Activated CD8-positive, alpha-beta T cell treated with anti-CD3 and anti-CD28 coated beads, Interleukin-2, amount 10 ng/mL, durations not matched to agents 7 days and 5 days (primary cell): ENCODE data around the gene ULBP1. TPM values are rescaled to one million over a fixed set of nuclear protein-coding genes. Genes with fewer than 3 reads are reported as not detected.
A peak's percentile ranks its signal among the peaks of the same experiment; 100 is the strongest.
"Not testable (repeated sequence)": the region's sequence is repeated elsewhere in the genome, so short reads cannot be mapped to it uniquely, and the experiment has no call there.

ENCODE experiments used
- ATAC-seq: fragments of 150-1000 bp; cut with Tn5 transposase; one replicate; pipeline ENCODE4 v1.10.0; 2021; ENCODE audit warnings: moderate library complexity
- CTCF ChIA-PET: fragments of 350-600 bp; sonication (Branson Sonifier 250); formaldehyde crosslinking; loops from one replicate; lab custom pipeline; 2021; ENCODE audit warnings: antibody characterized with exemption; lab: Charles Lee
- POLR2A ChIA-PET: fragments of 350-600 bp; sonication (Branson Sonifier 250); formaldehyde crosslinking; loops from one replicate; lab custom pipeline; 2021; ENCODE audit warnings: antibody characterized with exemption; lab: Charles Lee
- DNase-seq: peaks from one replicate; pipeline ENCODE4 v3.0.0-alpha.2; 2020
- H3K27ac Mint-ChIP-seq: one replicate; pipeline ENCODE4 v1.8.0; 2021; ENCODE audit warnings: mild to moderate bottlenecking, mixed read lengths
- H3K27me3 Mint-ChIP-seq: one replicate; pipeline ENCODE4 v1.8.0; 2021; ENCODE audit warnings: low read depth, mixed read lengths
- H3K36me3 Mint-ChIP-seq: one replicate; pipeline ENCODE4 v1.8.0; 2021; ENCODE audit warnings: low read depth, mixed read lengths
- H3K4me1 Mint-ChIP-seq: one replicate; pipeline ENCODE4 v1.8.0; 2021; ENCODE audit warnings: low read depth, mixed read lengths
- H3K4me3 Mint-ChIP-seq: one replicate; pipeline ENCODE4 v1.8.0; 2021; ENCODE audit warnings: mild to moderate bottlenecking, mixed read lengths
- H3K9me3 Mint-ChIP-seq: one replicate; pipeline ENCODE4 v1.8.0; 2022; ENCODE audit warnings: mixed read lengths; ENCODE audit not compliant: insufficient read depth
- total RNA-seq, 2 experiments: library from RNA; stranded (reverse); gene quantifications; one replicate each; pipeline ENCODE4 v1.2.3, GENCODE V29; 2021

The ULBP1 gene
- total RNA-seq, 2 experiments from 2014 or later = 0.65 to 0.71 TPM

DNA sequence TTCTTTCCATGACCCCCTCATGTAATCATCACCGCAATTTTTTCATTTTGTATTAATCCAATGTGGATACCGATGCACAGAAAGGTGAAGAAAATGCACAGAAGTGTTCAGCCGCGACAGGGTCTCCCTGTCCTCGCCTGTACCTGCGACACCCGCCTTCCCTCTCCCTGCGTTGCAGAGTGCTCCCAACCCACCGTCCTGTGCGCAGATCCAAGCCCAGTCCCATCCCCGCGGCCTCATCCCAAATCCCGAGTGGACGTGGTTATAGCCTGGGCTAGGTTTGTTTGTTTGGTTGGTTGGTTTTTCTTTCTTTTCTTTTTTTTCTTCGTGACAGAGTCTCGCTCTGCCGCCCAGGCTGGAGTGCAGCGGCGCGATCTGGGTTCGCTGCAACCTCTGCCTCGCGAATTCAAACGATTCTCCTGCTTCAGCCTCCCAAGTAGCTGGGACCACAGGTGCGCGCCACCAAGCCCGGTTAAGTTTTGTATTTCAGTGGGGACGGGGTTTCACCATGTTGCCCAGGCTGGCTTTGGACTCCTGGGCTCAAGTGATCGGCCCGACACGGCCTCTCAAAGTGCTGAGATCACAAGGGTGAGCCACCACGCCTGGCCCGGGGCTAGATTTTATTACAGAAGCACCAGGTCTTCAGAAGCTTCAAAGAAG lies 40.3 kb upstream of the ULBP1 start:
- H3K27me3 Mint-ChIP-seq = peaks cover 73% of the 10 kb centered on the region
- peaks cover 30% of the 10 kb centered on the region for H3K4me1 Mint-ChIP-seq
- DNase-seq (no peak), ATAC-seq (peak; percentile 24)
- peak overlapping the region; percentile 71 for H3K4me3 Mint-ChIP-seq
- H3K27ac Mint-ChIP-seq = no peak overlapping the region
- no peaks in the 10 kb centered on the region for H3K9me3 Mint-ChIP-seq
- ChIA-PET CTCF (interaction anchor here (0.6 to 2.8 kb wide), 6 partner anchors 57 to 91 kb away, joined by 3 to 12 read pairs (median 4); no protein-coding TSS in a partner anchor), POLR2A (no interaction called here)
- H3K36me3 Mint-ChIP-seq = no peaks in the 10 kb centered on the region

DNA sequence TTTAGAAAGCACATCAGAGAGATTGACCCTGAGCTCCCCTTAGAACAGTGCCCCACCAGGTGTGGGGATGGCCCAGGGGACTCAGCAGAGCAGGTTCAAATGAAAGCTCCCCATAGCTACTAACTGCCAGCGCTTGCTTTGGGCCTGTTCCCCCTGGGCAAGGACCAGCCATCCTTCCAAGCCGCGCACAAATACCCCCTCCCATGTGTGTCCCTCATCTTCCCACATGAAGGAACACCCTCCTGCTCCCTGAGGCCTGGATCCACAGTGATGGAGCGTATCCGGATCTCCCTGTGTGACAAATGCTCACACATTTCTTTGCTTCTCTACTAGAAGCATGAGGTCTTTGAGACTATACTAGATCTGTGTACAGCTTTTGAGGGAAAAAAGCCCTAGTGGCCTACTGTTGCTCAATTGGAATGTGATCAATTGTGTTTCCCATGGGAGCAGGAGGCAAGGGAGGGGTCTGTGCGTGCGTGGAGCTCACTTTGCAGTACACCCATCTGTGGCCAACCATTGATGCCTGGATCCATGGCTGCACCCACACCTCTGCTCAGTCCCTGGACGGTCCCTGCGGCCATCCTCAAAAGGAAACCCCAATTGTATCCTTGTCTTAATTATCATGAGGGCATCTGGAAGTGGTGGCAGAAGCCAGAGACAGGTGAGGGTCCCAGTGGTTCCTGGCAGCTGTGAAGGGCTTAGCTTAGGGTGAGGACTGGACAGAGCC lies 39.4 kb upstream of the ULBP1 start:
- H3K27me3 Mint-ChIP-seq = peaks cover 79% of the 10 kb centered on the region
- H3K27ac Mint-ChIP-seq = no peak overlapping the region
- H3K36me3 Mint-ChIP-seq = no peaks in the 10 kb centered on the region
- H3K4me3 Mint-ChIP-seq = no peak overlapping the region
- peaks cover 30% of the 10 kb centered on the region for H3K4me1 Mint-ChIP-seq
- no peaks in the 10 kb centered on the region for H3K9me3 Mint-ChIP-seq
- ATAC-seq = no peak
- DNase-seq = no peak
- CTCF ChIA-PET = interaction anchor here (0.6 to 2.8 kb wide), 8 partner anchors 10 to 92 kb away, joined by 3 to 12 read pairs (median 4); no protein-coding TSS in a partner anchor
- POLR2A ChIA-PET = interaction anchor here (1.0 kb wide), 1 partner anchor 47 kb away, joined by 3 read pairs; no protein-coding TSS in a partner anchor

DNA sequence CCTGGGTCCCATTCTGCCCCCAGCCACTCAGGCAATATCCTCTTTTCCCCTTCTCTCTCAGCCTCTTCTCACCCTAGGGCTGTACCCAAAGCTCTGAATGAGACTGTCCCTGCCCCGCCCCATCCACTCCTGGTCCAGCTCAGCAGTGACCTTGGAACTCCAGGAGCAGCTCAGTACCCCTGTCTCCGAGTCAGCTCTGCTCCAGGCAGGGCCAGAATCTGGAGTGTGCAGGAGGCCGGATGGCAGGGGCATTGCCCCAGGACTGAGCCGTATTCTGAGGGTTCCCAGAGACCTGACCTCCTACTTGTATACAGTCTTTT lies 38.9 kb upstream of the ULBP1 start:
- H3K4me1 Mint-ChIP-seq = peaks cover 30% of the 10 kb centered on the region

DNA sequence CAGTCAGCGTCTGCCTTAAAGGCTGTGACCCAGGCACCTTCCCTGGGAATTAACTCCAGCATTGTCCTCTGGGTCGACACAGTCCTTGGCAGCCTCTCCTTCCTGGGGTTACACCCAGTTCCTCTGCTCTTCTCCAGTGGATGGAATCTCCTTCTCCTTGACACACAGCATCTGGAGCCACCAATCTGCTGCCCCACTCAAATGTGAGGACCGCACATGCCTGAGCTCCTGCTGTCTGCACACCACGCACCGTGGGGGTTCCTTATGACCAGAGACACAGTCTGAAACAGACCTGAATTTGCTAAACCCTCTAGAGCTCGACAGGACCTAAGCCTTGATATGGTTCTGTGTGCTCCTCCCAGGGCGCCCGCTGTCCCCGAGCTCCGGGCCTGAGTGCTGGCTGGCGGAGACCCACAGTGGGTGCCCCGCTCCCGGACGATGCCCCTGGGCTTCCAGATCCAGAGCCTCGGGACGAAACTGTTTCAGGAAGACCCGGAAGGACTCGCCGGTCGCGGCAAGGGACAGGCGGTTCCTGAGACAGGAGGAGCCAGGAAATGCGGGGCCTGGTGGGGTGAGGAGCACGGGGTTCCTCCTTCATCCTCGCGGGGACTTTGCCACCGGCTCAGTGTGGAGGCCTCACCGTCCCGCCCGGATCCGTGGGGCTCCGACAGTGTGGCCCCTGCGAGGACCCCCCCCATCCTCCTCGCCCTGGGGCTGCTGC lies 38.3 kb upstream of the ULBP1 start:
- no peak overlapping the region for H3K27ac Mint-ChIP-seq
- H3K4me1 Mint-ChIP-seq = peaks cover 30% of the 10 kb centered on the region
- no peak overlapping the region for H3K4me3 Mint-ChIP-seq
- POLR2A ChIA-PET = interaction anchor here (1.0 kb wide), 1 partner anchor 48 kb away, joined by 3 read pairs; no protein-coding TSS in a partner anchor
- ATAC-seq (peak; percentile 16), DNase-seq (no peak)
- no peaks in the 10 kb centered on the region for H3K9me3 Mint-ChIP-seq
- CTCF ChIA-PET = interaction anchor here (0.9 to 2.8 kb wide), 3 partner anchors 85 to 93 kb away, joined by 3 to 12 read pairs (median 3); no protein-coding TSS in a partner anchor
- H3K36me3 Mint-ChIP-seq = no peaks in the 10 kb centered on the region
- peaks cover 85% of the 10 kb centered on the region for H3K27me3 Mint-ChIP-seq

More for the DNA sequence above, 38.9 kb upstream of the ULBP1 start:
- H3K4me3 Mint-ChIP-seq = no peak overlapping the region
- H3K27ac Mint-ChIP-seq = no peak overlapping the region
- DNase-seq (no peak), ATAC-seq (no peak)
- H3K9me3 Mint-ChIP-seq = no peaks in the 10 kb centered on the region
- CTCF ChIA-PET = interaction anchor here (0.8 to 2.8 kb wide), 4 partner anchors 11 to 92 kb away, joined by 3 to 12 read pairs (median 4); no protein-coding TSS in a partner anchor
- H3K27me3 Mint-ChIP-seq = peaks cover 84% of the 10 kb centered on the region
- no peaks in the 10 kb centered on the region for H3K36me3 Mint-ChIP-seq
- POLR2A ChIA-PET = interaction anchor here (1.0 kb wide), 1 partner anchor 47 kb away, joined by 3 read pairs; no protein-coding TSS in a partner anchor

DNA sequence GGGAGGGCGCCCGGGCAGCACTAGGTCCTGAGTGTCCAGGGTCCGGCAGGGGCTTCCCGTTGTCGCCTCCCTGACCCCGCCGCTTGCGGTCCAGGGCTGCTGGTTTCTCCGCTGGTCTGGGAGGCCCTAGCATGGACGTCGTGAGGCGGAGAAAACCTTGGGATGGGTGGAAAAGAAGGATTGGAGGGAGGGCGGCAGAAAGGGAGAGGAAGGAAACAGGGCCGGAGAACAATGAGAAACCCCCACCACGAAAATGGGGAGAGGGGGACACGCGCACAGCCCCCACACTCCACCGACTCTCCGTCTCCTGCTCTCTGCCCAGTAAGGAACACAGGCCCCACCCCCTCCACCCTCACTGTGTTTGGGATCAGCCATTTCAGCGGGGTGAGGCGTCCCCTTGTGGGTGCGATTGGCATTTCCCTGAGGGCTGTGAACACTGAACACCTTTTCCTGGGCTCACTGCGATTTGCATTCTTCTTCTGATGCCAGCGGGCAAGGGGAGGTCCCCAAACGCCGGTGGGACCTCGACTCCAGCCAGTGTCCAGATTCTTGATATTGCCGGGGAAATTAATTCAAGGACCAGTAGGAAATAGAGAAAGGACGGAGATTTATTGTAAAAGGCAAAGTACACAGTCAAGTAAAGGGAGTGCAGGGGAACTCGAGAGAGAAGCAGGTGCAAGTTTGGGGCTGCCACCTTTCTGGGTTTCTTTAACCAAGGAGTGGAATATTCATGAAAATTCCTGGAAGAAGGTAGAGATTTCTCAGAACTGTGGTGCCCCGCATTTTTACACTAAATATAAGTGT lies 37.6 kb upstream of the ULBP1 start:
- Mint-ChIP-seq H3K9me3 (no peaks in the 10 kb centered on the region), H3K4me3 (peak overlapping the region; percentile 15), H3K27ac (no peak overlapping the region), H3K4me1 (peaks cover 30% of the 10 kb centered on the region), H3K36me3 (no peaks in the 10 kb centered on the region), H3K27me3 (peaks cover 85% of the 10 kb centered on the region)
- ATAC-seq (peak; percentile 75), DNase-seq (peak; percentile 82)
- ChIA-PET POLR2A (no interaction called here), CTCF (interaction anchor here (1.0 to 2.8 kb wide), 3 partner anchors 86 to 94 kb away, joined by 3 to 12 read pairs (median 3); no protein-coding TSS in a partner anchor)

DNA sequence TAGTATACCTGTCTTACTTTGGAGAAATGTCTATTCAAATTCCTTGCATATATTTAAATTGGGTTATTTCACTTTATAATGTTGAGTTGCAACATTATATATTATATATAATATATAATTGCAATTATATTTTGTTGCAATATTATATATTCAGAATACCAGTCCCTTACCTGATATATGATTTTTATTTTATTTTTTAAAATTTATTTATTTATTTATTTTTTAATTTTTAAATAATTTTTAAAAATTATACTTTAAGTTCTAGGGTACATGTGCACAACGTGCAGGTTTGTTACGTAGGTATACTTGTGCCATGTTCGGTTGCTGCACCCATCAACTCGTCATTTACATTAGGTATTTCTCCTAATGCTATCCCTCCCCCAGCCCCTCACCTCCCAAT lies 36.7 kb upstream of the ULBP1 start:
- CTCF ChIA-PET = interaction anchor here (1.0 kb wide), 1 partner anchor 90 kb away, joined by 3 read pairs; no protein-coding TSS in a partner anchor
- H3K4me3 Mint-ChIP-seq, H3K27ac Mint-ChIP-seq, POLR2A ChIA-PET, H3K36me3 Mint-ChIP-seq, DNase-seq, H3K9me3 Mint-ChIP-seq, ATAC-seq: not testable (repeated sequence)
- H3K4me1 Mint-ChIP-seq = peaks cover 27% of the 10 kb centered on the region
- H3K27me3 Mint-ChIP-seq = peaks cover 84% of the 10 kb centered on the region

DNA sequence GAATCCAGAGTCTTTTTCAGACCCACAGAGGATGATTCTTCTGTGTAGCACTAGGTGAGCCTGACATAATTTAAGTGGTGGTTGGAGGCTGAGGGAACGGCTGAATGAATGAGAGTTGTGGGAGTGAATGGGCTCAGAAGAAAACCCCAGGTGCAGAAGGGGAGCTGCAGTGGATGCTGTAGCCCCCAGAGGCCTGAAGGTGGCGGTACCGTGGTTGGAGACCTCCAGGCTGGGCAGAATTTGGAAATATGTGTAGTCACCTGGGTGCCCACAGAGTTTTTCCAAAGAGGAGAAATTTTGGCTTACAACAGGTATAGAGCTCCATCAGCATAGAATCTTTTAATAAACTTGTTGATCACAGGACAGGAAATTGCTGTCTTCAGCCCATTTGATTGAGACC lies 34.3 kb upstream of the ULBP1 start:
- H3K9me3 Mint-ChIP-seq = no peaks in the 10 kb centered on the region
- no peak for ATAC-seq
- H3K4me3 Mint-ChIP-seq = no peak overlapping the region
- H3K27ac Mint-ChIP-seq = no peak overlapping the region
- CTCF ChIA-PET = interaction anchor here (1.1 kb wide), 1 partner anchor 126 kb away, joined by 3 read pairs; no protein-coding TSS in a partner anchor
- H3K4me1 Mint-ChIP-seq = peaks cover 13% of the 10 kb centered on the region
- DNase-seq = no peak
- H3K27me3 Mint-ChIP-seq = peaks cover 80% of the 10 kb centered on the region
- no peaks in the 10 kb centered on the region for H3K36me3 Mint-ChIP-seq
- POLR2A ChIA-PET = no interaction called here

DNA sequence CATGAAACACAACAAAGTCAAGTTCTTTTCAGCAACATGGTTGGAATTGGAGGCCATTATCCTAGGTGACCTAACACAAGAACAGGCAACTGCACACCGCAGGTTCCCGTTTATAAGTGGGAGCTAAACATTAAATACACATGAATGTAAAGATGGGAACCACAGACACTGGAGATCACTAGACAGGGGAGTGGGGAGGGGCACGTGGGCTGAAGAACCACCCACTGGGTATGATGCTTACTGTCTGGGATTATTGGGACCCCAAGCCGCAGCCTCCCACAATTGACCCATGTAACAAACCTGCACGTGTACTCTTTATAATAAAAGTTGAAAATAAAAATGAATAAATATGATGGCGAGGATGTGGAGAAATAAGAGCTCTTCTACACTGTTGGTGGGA lies 32.2 kb upstream of the ULBP1 start:
- ChIA-PET POLR2A (no interaction called here), CTCF (interaction anchor here (1.5 kb wide), 1 partner anchor 85 kb away, joined by 4 read pairs; no protein-coding TSS in a partner anchor)
- Mint-ChIP-seq H3K4me1 (peaks cover 7% of the 10 kb centered on the region), H3K9me3 (no peaks in the 10 kb centered on the region), H3K36me3 (no peaks in the 10 kb centered on the region), H3K4me3 (no peak overlapping the region), H3K27me3 (peaks cover 84% of the 10 kb centered on the region), H3K27ac (no peak overlapping the region)
- ATAC-seq = no peak
- no peak for DNase-seq

DNA sequence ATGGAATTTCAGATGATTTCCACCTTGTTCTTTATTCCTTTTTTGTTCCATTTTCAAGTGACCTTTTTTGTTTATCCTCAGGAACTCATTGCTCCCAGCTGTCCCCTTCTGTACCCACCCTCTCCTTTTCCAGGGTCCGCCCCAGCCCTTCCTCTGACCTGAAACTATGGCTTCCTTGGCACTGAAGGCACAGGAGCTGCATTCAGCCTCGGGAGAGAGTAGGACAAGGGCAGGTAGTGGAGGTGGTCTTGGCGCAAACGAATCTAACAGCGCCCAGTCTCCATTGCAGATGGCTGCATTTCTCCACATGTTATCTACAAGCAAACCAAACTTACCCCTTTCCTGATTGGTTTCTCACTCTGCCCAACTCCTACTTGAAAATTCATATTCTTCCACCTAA lies 30.7 kb upstream of the ULBP1 start:
- CTCF ChIA-PET = no interaction called here
- peaks cover 7% of the 10 kb centered on the region for H3K4me1 Mint-ChIP-seq

DNA sequence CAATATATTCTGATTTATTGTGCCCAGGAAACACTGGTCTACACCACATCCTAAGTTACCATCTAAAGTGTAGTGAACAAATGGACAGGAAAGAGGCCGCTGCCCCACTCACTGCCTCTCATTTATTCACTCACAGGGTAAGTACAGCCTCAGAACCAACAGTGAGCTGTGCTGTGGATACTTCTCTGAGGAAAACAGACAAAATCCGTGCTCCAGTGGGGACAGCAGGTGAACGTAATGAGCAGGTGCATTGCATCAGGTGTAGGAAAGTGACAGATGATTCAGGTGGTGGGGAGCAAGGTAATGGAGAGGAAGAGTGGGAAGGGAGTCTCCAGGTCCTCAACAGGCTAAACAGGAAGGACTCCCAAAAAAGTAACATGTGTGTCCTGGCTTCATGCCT lies 30.3 kb upstream of the ULBP1 start:
- no peak for ATAC-seq

More for the DNA sequence above, 30.7 kb upstream of the ULBP1 start:
- Mint-ChIP-seq H3K27ac (no peak overlapping the region), H3K27me3 (peaks cover 86% of the 10 kb centered on the region), H3K9me3 (no peaks in the 10 kb centered on the region), H3K4me3 (no peak overlapping the region), H3K36me3 (no peaks in the 10 kb centered on the region)
- ATAC-seq (no peak), DNase-seq (no peak)
- POLR2A ChIA-PET = no interaction called here

More for the DNA sequence above, 30.3 kb upstream of the ULBP1 start:
- no peak for DNase-seq
- POLR2A ChIA-PET = no interaction called here
- peaks cover 11% of the 10 kb centered on the region for H3K4me1 Mint-ChIP-seq
- no peak overlapping the region for H3K4me3 Mint-ChIP-seq
- no peaks in the 10 kb centered on the region for H3K36me3 Mint-ChIP-seq
- H3K27me3 Mint-ChIP-seq = peaks cover 82% of the 10 kb centered on the region
- CTCF ChIA-PET = no interaction called here
- H3K27ac Mint-ChIP-seq = no peak overlapping the region
- no peaks in the 10 kb centered on the region for H3K9me3 Mint-ChIP-seq
